ENCODE measurements around the gene HIF1A. TPM values are rescaled to one million over a fixed set of nuclear protein-coding genes. Genes with fewer than 3 reads are reported as not detected.
A peak's percentile ranks its signal among the peaks of the same experiment; 100 is the strongest.

The HIF1A gene
- total and polyA plus RNA-seq, 2 of the 8 experiments (the other 6 are each of a cell fraction or from before 2014, with no cell fraction given), result 54.8 to 175 TPM

DNA sequence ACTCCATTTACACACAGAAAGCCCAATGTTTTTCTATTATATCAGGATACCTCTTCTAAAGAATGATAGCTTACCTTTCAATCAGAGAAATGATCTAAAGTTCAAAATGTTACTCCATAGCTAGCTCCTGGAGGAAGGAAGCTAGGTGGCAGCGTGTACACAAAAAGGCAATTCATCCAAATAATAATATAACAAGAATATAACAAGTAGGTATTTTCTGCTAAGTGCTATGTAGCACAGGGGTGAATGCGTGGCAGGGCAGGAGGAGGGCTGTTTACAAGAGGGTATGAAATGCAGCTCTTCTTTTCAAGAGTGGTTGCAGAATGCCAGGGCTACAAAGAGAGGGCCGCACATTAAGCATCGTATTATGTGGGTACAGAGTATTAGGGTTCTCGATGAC lies 66.2 kb downstream of the HIF1A start:
- CTCF ChIA-PET (ENCODE audit: partially characterized antibody), result interaction anchor here (0.9 to 5.2 kb wide), 5 partner anchors 9 to 294 kb away, joined by 3 to 25 read pairs (median 3); no protein-coding TSS in a partner anchor
- 50% methylated on average over 5 of the region's 5 CpGs; no CpG with 5 or more reads in 1 of the 2 experiments for WGBS, 2 experiments (ENCODE audit: extremely low coverage in 1 of 2, insufficient coverage in 1 of 2, insufficient read length in 1 of 2, insufficient replicate concordance in 2 of 2, low coverage in 1 of 2, low lambda C conversion rate in 2 of 2, missing lambda C conversion rate in 1 of 2)

More for the DNA sequence above, 66.2 kb downstream of the HIF1A start:
- POLR2A ChIA-PET (ENCODE audit: partially characterized antibody), result interaction anchor here (0.6 to 5.1 kb wide), 16 partner anchors 10 to 478 kb away, joined by 3 to 67 read pairs (median 4); partner anchors contain the start of gene HIF1A
- Histone ChIP-seq H3K9ac (replicated peaks in 1 of 4; ENCODE audit: extremely low read depth in 1 of 4, low read depth in 3 of 4, low read length in 3 of 4) (peak overlapping the region in 3 of 4 experiments; percentile 20 to 71 (median 68); a peak in 6 of 7 replicates), H4K8ac (ENCODE audit: extremely low read depth, insufficient read depth, low read length) (no peak overlapping the region), H2BK15ac (ENCODE audit: low read length) (no peak overlapping the region), H3K18ac (ENCODE audit: extremely low read depth, low read length) (no peak overlapping the region), H4K20me1 (replicated peaks in 1 of 2; ENCODE audit: control insufficient read depth in 1 of 2, insufficient read depth in 2 of 2, low read length in 2 of 2) (no peaks in the 10 kb centered on the region), H2BK5ac (ENCODE audit: low read depth, low read length) (peak overlapping the region; percentile 41), H3K27me3 (replicated peaks in 1 of 4; ENCODE audit: control insufficient read depth in 3 of 4, extremely low read depth in 1 of 4, insufficient read depth in 3 of 4, low read length in 3 of 4) (no peaks in the 10 kb centered on the region), H3K27ac (ENCODE audit: low read depth, low read length) (peak overlapping the region; percentile 83), H4K91ac (replicated peaks; ENCODE audit: insufficient read length, low read length) (no peak overlapping the region), H3K79me2 (ENCODE audit: control insufficient read depth in 1 of 2, insufficient read depth in 2 of 2, low read length in 2 of 2) (peaks cover 7 to 42% of the 10 kb centered on the region in 2 experiments; a peak in 3 of 4 replicates), H2AK5ac (ENCODE audit: low read depth, low read length) (no peak overlapping the region), H3K4me2 (ENCODE audit: insufficient read depth in 1 of 2, low read depth in 2 of 2, low read length in 2 of 2) (peak overlapping the region; percentile 78 to 82), H3K9me3 (ENCODE audit: insufficient read depth in 2 of 2, low read depth in 1 of 2, low read length in 1 of 2) (no peaks in the 10 kb centered on the region), H3K4me3 (ENCODE audit: extremely low read depth in 1 of 4, insufficient read depth in 2 of 4, low read depth in 3 of 4, low read length in 4 of 4) (peak overlapping the region; percentile 94 to 97 (median 96)), H4K5ac (ENCODE audit: insufficient read length, low read depth, low read length) (no peak overlapping the region), H2BK20ac (ENCODE audit: low read length) (no peak overlapping the region), H2BK12ac (ENCODE audit: low read depth, low read length) (no peak overlapping the region; the same call in 1 of the 2 replicates), H3K79me1 (ENCODE audit: low read depth, low read length) (0 out of 2 replicates have a peak, but pooled peaks cover 3% of the 10 kb centered on the region), H3K23ac (ENCODE audit: insufficient read length) (no peak overlapping the region), H3K14ac (ENCODE audit: insufficient read length) (no peak overlapping the region), H3K4me1 (replicated peaks in 1 of 4; ENCODE audit: control insufficient read depth in 3 of 4, insufficient read depth in 4 of 4, low read length in 3 of 4) (peaks cover 0 to 9% (median 4%) of the 10 kb centered on the region in 4 experiments; a peak in 4 of 7 replicates), H2AFZ (ENCODE audit: low read length) (peak overlapping the region; percentile 97), H3K23me2 (ENCODE audit: low read depth, low read length) (peaks cover 5% of the 10 kb centered on the region), H3K56ac (replicated peaks; ENCODE audit: insufficient read length, low read depth, low read length) (no peak overlapping the region), H2BK120ac (replicated peaks; ENCODE audit: low read depth, low read length) (no peak overlapping the region), H3K4ac (replicated peaks; ENCODE audit: insufficient read length, low read depth, low read length) (peak overlapping the region; percentile 0), H3K36me3 (ENCODE audit: control insufficient read depth in 2 of 4, insufficient read depth in 4 of 4, low read length in 3 of 4) (peaks cover 0 to 11% (median 0%) of the 10 kb centered on the region in 4 experiments; a peak in 2 of 8 replicates)
- no peak for DNase-seq (ENCODE audit: low read depth in 1 of 2, low spot score in 2 of 2)
- TF ChIP-seq RAD21 (IDR thresholded peaks at IDR 0.05 in 1 of 2, conservative IDR thresholded peaks at IDR 0.05 in 1 of 2; ENCODE audit: low read depth in 2 of 2, low read length in 2 of 2), result no peak
- TF ChIP-seq TAF7 (optimal IDR thresholded peaks at IDR 0.05; ENCODE audit: borderline replicate concordance, low read depth, low read length), result no peak
- no peak for TF ChIP-seq BCL11A (IDR thresholded peaks at IDR 0.05; ENCODE audit: low read depth in 2 of 2, low read length in 2 of 2)
- TF ChIP-seq TBP (IDR thresholded peaks at IDR 0.05; ENCODE audit: low read depth, low read length), result no peak
- TF ChIP-seq JUN (IDR thresholded peaks at IDR 0.05; ENCODE audit: low read depth, low read length), result no peak
- TF ChIP-seq BACH1 (IDR thresholded peaks at IDR 0.05; ENCODE audit: low read length), result no peak
- TF ChIP-seq CREB1 (IDR thresholded peaks at IDR 0.05), result no peak
- no peak for FAIRE-seq
